HCT116 (cell line): ENCODE data around the gene CD1C. TPM values are rescaled to one million over a fixed set of nuclear protein-coding genes. Genes with fewer than 3 reads are reported as not detected.

ENCODE experiments used
- total RNA-seq: library from RNA; stranded (reverse); gene quantifications from one replicate; pipeline ENCODE4 v1.2.1, GENCODE V29; 2021; ENCODE audit not compliant: unreplicated experiment

The CD1C gene
- total RNA-seq, 1 experiment from 2014 or later: not detected

Other genes with a start within 250 kb of the CD1C start
- gene CD1D, start 109.0 kb upstream of the CD1C start, total RNA-seq: not detected
- not detected for gene CD1A, start 35.5 kb upstream of the CD1C start, total RNA-seq
- gene CD1B, start 41.6 kb downstream of the CD1C start, total RNA-seq: not detected
- not detected for gene CD1E, start 64.0 kb downstream of the CD1C start, total RNA-seq
- gene OR10T2, start 109.5 kb downstream of the CD1C start, total RNA-seq: not detected
- not detected for gene OR10K2, start 136.3 kb downstream of the CD1C start, total RNA-seq
- not detected for gene OR10K1, start 171.9 kb downstream of the CD1C start, total RNA-seq
- gene OR10R2, start 182.3 kb downstream of the CD1C start, total RNA-seq: not detected